ENCODE measurements around the gene RFC1. TPM values are rescaled to one million over a fixed set of nuclear protein-coding genes. Genes with fewer than 3 reads are reported as not detected.
"Not testable (repeated sequence)": the region's sequence is repeated elsewhere in the genome, so short reads cannot be mapped to it uniquely, and the experiment has no call there.

Gene RFC1, protein sequence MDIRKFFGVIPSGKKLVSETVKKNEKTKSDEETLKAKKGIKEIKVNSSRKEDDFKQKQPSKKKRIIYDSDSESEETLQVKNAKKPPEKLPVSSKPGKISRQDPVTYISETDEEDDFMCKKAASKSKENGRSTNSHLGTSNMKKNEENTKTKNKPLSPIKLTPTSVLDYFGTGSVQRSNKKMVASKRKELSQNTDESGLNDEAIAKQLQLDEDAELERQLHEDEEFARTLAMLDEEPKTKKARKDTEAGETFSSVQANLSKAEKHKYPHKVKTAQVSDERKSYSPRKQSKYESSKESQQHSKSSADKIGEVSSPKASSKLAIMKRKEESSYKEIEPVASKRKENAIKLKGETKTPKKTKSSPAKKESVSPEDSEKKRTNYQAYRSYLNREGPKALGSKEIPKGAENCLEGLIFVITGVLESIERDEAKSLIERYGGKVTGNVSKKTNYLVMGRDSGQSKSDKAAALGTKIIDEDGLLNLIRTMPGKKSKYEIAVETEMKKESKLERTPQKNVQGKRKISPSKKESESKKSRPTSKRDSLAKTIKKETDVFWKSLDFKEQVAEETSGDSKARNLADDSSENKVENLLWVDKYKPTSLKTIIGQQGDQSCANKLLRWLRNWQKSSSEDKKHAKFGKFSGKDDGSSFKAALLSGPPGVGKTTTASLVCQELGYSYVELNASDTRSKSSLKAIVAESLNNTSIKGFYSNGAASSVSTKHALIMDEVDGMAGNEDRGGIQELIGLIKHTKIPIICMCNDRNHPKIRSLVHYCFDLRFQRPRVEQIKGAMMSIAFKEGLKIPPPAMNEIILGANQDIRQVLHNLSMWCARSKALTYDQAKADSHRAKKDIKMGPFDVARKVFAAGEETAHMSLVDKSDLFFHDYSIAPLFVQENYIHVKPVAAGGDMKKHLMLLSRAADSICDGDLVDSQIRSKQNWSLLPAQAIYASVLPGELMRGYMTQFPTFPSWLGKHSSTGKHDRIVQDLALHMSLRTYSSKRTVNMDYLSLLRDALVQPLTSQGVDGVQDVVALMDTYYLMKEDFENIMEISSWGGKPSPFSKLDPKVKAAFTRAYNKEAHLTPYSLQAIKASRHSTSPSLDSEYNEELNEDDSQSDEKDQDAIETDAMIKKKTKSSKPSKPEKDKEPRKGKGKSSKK
- total RNA-seq = 10 to 100 TPM; 74.6 to 84.5 TPM

GRCh38 chr4:39365830-39366771 lies at the start of gene RFC1:
Gene RFC1 (minus strand): TSS chr4:39366362. CDS start chr4:39366241, 121 bp downstream.
- H3K4me3 Mint-ChIP-seq = peak within 1 kb of the TSS; percentile 92
- H3K27me3 Mint-ChIP-seq = no peaks in the 10 kb centered on the region
- peak; percentile 90 for ATAC-seq (ENCODE audit: low read depth)
- H3K36me3 Mint-ChIP-seq = peaks cover 19% of the 10 kb centered on the region
- peak within 1 kb of the TSS; percentile 84 for H3K27ac Mint-ChIP-seq
- peak; percentile 97 for DNase-seq
- H3K9me3 Mint-ChIP-seq = peaks cover 11% of the 10 kb centered on the region
- H3K4me1 Mint-ChIP-seq = peaks cover 37% of the 10 kb centered on the region
- POLR2A ChIA-PET = interaction anchor here (0.6 to 3.6 kb wide), 8 partner anchors 13 to 253 kb away, joined by 3 to 42 read pairs (median 6); partner anchors contain the start of genes LIAS and RPL9

DNA sequence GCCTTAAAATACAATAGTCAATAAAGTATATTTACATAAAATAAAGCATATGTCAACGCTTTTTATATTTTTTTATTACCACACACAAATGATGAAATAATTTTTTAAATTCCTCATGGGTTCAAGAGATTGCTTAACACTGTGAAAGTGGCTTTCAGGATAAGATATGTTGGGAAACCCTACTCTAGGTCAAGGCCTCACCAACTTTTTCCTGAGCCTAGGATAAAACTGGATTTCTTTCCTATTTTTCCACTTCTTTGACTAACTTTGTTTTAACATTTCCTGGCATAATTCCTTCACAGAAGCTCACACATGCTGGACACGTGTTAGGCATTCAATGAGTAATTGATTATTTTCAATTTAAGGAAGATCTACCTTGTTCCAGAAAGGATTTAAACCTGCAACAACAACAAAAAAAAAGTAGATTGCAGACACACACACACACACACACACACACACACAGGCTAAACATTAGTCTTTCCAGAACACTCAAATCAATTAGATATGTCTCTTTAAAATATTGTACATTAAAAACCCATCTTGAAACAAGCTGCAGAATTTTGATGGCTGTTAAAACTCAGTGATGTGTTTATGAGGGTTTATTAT lies 49.6 kb upstream of the RFC1 start:
- H3K36me3 Mint-ChIP-seq = no peaks in the 10 kb centered on the region
- H3K4me3 Mint-ChIP-seq = no peak overlapping the region
- peaks cover 2% of the 10 kb centered on the region for H3K4me1 Mint-ChIP-seq
- ATAC-seq (ENCODE audit: low read depth) (no peak), DNase-seq (no peak)
- POLR2A ChIA-PET = no interaction called here
- no peaks in the 10 kb centered on the region for H3K9me3 Mint-ChIP-seq
- peaks cover 8% of the 10 kb centered on the region for H3K27me3 Mint-ChIP-seq
- H3K27ac Mint-ChIP-seq = no peak overlapping the region

DNA sequence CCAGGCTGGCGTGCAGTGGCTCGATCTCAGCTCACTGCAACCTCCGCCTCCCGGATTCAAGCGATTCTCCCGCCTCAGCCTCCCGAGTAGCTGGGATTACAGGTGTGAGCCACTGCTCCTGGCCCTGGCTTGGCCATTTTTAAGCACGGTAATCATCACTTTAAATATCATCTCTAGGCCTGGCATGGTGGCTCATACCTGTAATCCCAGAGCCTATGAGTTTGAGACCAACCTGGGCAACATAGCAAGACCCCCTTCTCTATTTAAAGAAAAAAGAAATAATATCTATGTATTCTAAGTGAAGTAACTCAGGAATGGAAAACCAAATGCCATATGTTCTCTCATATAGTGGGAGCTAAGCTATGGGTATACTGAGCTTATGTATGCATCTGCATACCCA lies 45.4 kb upstream of the RFC1 start:
- DNase-seq; H3K27me3 Mint-ChIP-seq; ATAC-seq (ENCODE audit: low read depth); POLR2A ChIA-PET; H3K36me3 Mint-ChIP-seq; H3K27ac Mint-ChIP-seq; H3K9me3 Mint-ChIP-seq; H3K4me3 Mint-ChIP-seq; H3K4me1 Mint-ChIP-seq: not testable (repeated sequence)

DNA sequence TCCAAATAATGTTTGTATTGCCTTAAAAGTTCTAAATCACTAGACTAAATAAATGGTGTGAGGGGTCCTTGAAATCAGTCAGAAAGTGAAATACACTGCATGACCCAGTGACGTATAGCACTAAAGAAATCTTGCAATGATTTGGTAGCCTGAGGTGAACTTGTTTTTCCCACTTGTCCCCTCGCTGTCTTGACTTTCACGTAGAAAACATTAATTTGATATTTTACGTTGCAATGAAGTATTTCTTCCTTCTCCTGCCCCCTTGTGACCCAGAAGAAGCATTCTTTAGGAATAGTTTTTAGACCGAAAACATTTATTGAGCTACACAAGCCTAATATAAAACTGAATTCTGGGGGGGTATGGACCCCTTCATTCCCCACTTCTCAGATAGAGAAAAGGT lies 44.3 kb upstream of the RFC1 start:
- POLR2A ChIA-PET = no interaction called here
- Mint-ChIP-seq H3K4me3 (no peak overlapping the region), H3K36me3 (no peaks in the 10 kb centered on the region), H3K4me1 (no peaks in the 10 kb centered on the region), H3K9me3 (no peaks in the 10 kb centered on the region), H3K27me3 (peaks cover 5% of the 10 kb centered on the region), H3K27ac (no peak overlapping the region)
- no peak for DNase-seq
- no peak for ATAC-seq (ENCODE audit: low read depth)

DNA sequence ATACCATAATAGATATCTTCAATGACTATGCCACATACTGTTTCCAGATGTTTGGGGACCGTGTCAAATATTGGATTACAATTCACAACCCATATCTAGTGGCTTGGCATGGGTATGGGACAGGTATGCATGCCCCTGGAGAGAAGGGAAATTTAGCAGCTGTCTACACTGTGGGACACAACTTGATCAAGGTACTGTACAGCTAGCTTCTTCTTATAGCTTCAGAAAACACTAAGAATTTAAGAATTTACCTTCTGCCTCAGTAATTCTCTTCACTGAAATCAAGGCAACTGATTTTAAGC lies 41.4 kb upstream of the RFC1 start:
- no peak overlapping the region for H3K27ac Mint-ChIP-seq
- no peak for ATAC-seq (ENCODE audit: low read depth)
- POLR2A ChIA-PET = no interaction called here
- no peaks in the 10 kb centered on the region for H3K9me3 Mint-ChIP-seq
- no peaks in the 10 kb centered on the region for H3K36me3 Mint-ChIP-seq
- H3K4me1 Mint-ChIP-seq = no peaks in the 10 kb centered on the region
- H3K4me3 Mint-ChIP-seq = no peak overlapping the region
- DNase-seq = no peak
- H3K27me3 Mint-ChIP-seq = peaks cover 5% of the 10 kb centered on the region

DNA sequence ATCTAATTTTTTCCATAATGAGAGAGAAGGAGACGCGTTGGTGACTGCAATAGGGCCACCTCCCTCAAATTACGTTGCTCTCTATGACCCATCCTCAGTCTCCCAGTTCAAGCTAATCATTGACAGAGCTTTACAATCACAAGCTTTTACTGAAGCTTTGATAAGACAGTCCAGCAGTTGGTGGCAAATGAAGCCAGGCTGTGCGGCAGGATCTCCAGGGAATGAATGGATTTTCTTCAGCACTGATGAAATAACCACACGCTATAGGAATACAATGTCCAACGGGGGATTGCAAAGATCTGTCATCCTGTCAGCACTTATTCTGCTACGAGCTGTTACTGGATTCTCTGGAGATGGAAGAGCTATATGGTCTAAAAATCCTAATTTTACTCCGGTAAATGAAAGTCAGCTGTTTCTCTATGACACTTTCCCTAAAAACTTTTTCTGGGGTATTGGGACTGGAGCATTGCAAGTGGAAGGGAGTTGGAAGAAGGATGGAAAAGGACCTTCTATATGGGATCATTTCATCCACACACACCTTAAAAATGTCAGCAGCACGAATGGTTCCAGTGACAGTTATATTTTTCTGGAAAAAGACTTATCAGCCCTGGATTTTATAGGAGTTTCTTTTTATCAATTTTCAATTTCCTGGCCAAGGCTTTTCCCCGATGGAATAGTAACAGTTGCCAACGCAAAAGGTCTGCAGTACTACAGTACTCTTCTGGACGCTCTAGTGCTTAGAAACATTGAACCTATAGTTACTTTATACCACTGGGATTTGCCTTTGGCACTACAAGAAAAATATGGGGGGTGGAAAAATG lies 40.8 kb upstream of the RFC1 start, which contains the start of gene KLB:
Gene KLB (plus strand): TSS at position 168 of the 821 bp plus-strand sequence. CDS start 20 bp downstream, at position 188.
- no peak for DNase-seq
- peaks cover 5% of the 10 kb centered on the region for H3K27me3 Mint-ChIP-seq
- no peaks in the 10 kb centered on the region for H3K36me3 Mint-ChIP-seq
- H3K27ac Mint-ChIP-seq = no peak within 1 kb of the TSS
- no peak within 1 kb of the TSS for H3K4me3 Mint-ChIP-seq
- no peaks in the 10 kb centered on the region for H3K4me1 Mint-ChIP-seq
- ATAC-seq (ENCODE audit: low read depth) = no peak
- POLR2A ChIA-PET = no interaction called here
- H3K9me3 Mint-ChIP-seq = no peaks in the 10 kb centered on the region

- H3K27me3 Mint-ChIP-seq; H3K36me3 Mint-ChIP-seq; H3K4me3 Mint-ChIP-seq; H3K9me3 Mint-ChIP-seq; DNase-seq; H3K27ac Mint-ChIP-seq; H3K4me1 Mint-ChIP-seq; POLR2A ChIA-PET; ATAC-seq (ENCODE audit: low read depth): not testable (repeated sequence)
Observed at GRCh38 chr4:39401640-39402039, 35.5 kb upstream of the RFC1 start.

DNA sequence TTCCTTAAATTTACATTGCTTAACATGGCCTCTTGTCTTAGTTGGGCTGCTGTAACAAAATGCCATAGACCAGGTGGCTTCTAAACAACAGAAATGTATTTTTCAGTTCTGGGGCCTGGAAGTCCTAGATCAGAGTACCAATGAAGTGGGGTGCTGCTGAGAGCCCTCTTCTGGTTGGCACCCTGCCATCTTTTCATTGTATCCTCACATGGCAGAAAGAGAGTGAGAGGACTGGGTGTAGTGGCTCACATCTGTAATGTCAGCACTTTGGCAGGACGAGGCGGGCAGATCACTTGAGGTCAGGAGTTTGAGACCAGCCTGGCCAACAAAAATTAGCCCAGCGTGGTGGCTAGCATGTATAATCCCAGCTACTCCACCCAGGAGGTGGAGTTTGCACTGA lies 28.5 kb upstream of the RFC1 start:
- no peak for DNase-seq
- peaks cover 4% of the 10 kb centered on the region for H3K27me3 Mint-ChIP-seq
- H3K27ac Mint-ChIP-seq = no peak overlapping the region
- H3K36me3 Mint-ChIP-seq = no peaks in the 10 kb centered on the region
- ATAC-seq (ENCODE audit: low read depth) = no peak
- no peak overlapping the region for H3K4me3 Mint-ChIP-seq
- no peaks in the 10 kb centered on the region for H3K4me1 Mint-ChIP-seq
- POLR2A ChIA-PET = no interaction called here
- H3K9me3 Mint-ChIP-seq = no peaks in the 10 kb centered on the region

GRCh38 chr4:39390603-39391002 lies 24.4 kb upstream of the RFC1 start:
- POLR2A ChIA-PET = no interaction called here
- Mint-ChIP-seq H3K9me3 (no peaks in the 10 kb centered on the region), H3K27me3 (no peaks in the 10 kb centered on the region), H3K4me1 (no peaks in the 10 kb centered on the region), H3K27ac (no peak overlapping the region), H3K36me3 (no peaks in the 10 kb centered on the region), H3K4me3 (no peak overlapping the region)
- DNase-seq (no peak), ATAC-seq (ENCODE audit: low read depth) (no peak)

- no peak overlapping the region for H3K4me3 Mint-ChIP-seq
- H3K9me3 Mint-ChIP-seq = peaks cover 4% of the 10 kb centered on the region
- no peak overlapping the region for H3K27ac Mint-ChIP-seq
- POLR2A ChIA-PET = no interaction called here
- no peak for DNase-seq
- no peaks in the 10 kb centered on the region for H3K4me1 Mint-ChIP-seq
- no peak for ATAC-seq (ENCODE audit: low read depth)
- peaks cover 20% of the 10 kb centered on the region for H3K27me3 Mint-ChIP-seq
- no peaks in the 10 kb centered on the region for H3K36me3 Mint-ChIP-seq
Observed at GRCh38 chr4:39384563-39384962, 18.4 kb upstream of the RFC1 start.

- H3K36me3 Mint-ChIP-seq = no peaks in the 10 kb centered on the region
- DNase-seq (no peak), ATAC-seq (ENCODE audit: low read depth) (no peak)
- H3K4me3 Mint-ChIP-seq = no peak overlapping the region
- POLR2A ChIA-PET = no interaction called here
- H3K27me3 Mint-ChIP-seq = peaks cover 28% of the 10 kb centered on the region
- no peak overlapping the region for H3K27ac Mint-ChIP-seq
- peaks cover 9% of the 10 kb centered on the region for H3K9me3 Mint-ChIP-seq
- no peaks in the 10 kb centered on the region for H3K4me1 Mint-ChIP-seq
Observed at GRCh38 chr4:39383690-39384089, 17.5 kb upstream of the RFC1 start.

DNA sequence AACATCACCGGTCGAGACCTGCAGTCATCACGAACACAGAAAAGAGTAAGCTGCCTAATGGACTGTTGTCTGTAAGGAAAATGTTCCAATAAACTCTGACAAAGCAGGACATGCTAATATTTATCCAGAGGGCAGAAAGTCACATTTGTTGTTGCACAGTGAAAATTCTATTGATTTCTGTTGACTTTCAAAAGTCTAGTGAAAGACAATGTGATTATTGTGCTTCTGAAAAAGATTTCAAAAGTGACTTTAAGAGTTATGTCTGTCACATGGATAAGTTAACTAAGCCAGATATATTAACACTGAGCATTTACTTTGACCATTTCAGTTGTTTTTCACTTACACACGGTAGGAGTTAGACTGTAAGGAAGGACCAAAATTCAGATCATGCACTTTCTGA lies 9.3 kb upstream of the RFC1 start:
- ATAC-seq (ENCODE audit: low read depth) (no peak), DNase-seq (no peak)
- peaks cover 3% of the 10 kb centered on the region for H3K36me3 Mint-ChIP-seq
- POLR2A ChIA-PET = no interaction called here
- peaks cover 15% of the 10 kb centered on the region for H3K9me3 Mint-ChIP-seq
- H3K4me3 Mint-ChIP-seq = no peak overlapping the region
- no peak overlapping the region for H3K27ac Mint-ChIP-seq
- no peaks in the 10 kb centered on the region for H3K4me1 Mint-ChIP-seq
- peaks cover 29% of the 10 kb centered on the region for H3K27me3 Mint-ChIP-seq

All from activated naive CD8-positive, alpha-beta T cell treated with anti-CD3 and anti-CD28 coated beads, Interleukin-2, amount 10 ng/mL, durations not matched to agents 7 days and 5 days (primary cell).